HG03280 (cell line): Measurements from ENCODE around the gene SPTBN2.
"Not testable (repeated sequence)": the region's sequence is repeated elsewhere in the genome, so short reads cannot be mapped to it uniquely, and the experiment has no call there.

Source experiments
- ATAC-seq: cut with Tn5 transposase; IDR thresholded peaks from one replicate; pipeline ENCODE4 v1.9.1; 2021; ENCODE audit warnings: mild to moderate bottlenecking, moderate library complexity; ENCODE audit not compliant: unreplicated experiment

SPTBN2 gene

DNA sequence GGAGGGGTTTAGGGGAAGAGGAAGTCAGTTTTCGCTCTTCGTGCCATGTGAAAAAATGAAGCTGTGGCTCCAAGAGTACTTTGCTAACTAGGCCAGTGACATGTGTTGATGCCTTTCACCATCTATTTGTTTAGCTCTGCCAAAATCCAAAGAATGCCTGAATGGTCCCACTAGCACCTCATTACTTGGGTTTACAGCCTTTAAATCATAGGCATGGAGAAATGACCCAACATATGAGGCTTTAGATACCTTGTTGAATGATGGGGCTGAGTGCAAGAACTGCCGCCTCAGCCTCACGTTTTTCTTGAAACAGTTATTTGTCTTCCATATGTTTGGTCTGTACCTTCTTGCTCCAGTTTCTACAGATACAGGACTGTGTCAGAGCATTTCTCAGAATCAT, 82.2 kb downstream of the SPTBN2 start:
- ATAC-seq, result no peak

- ATAC-seq, result no peak
These were observed 85.1 kb downstream of the SPTBN2 start for GRCh38 chr11:66643745-66644437.

DNA sequence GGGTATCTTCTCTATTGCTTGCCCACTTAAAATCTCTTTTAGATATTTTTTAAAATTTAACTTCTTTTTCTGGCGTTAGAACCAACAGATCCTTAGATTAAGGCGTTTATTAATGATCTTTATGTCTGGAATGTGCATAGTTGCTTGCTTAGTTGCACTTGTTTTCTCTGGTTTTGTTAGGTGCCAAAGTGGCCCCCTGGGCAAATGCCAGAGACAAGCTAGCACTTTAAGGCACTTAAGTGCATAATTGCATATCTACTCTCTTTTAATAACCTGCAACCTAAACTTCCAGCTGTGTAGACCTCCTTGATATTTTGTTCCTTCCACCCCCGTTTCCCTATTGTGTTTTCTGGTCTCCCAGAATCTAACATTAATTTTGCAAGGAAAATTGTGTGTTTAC, 87.2 kb downstream of the SPTBN2 start:
- no peak for ATAC-seq

DNA sequence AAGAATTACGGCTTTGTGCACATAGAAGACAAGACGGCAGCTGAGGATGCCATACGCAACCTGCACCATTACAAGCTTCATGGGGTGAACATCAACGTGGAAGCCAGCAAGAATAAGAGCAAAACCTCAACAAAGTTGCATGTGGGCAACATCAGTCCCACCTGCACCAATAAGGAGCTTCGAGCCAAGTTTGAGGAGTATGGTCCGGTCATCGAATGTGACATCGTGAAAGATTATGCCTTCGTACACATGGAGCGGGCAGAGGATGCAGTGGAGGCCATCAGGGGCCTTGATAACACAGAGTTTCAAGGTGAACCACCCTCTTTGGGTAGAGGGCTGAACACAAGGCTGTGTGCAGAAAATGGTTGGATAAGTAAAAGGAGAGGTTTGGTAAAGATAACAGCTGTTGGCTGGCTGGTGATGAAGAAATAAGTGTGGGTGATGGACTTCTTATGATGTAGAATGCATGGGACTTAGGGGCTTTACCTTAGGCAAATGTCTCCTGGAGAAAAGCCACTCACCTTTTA, 89.1 kb downstream of the SPTBN2 start:
- not testable (repeated sequence) for ATAC-seq

- ATAC-seq, result no peak
These were observed 89.8 kb downstream of the SPTBN2 start for GRCh38 chr11:66639066-66639813.

GRCh38 chr11:66638177-66639065, 90.6 kb downstream of the SPTBN2 start, which contains the start of gene RBM4:
Gene RBM4, plus strand, starts transcription at chr11:66638703. Its CDS starts 1,009 bp downstream, at chr11:66639712.
- peak; percentile 94 for ATAC-seq

DNA sequence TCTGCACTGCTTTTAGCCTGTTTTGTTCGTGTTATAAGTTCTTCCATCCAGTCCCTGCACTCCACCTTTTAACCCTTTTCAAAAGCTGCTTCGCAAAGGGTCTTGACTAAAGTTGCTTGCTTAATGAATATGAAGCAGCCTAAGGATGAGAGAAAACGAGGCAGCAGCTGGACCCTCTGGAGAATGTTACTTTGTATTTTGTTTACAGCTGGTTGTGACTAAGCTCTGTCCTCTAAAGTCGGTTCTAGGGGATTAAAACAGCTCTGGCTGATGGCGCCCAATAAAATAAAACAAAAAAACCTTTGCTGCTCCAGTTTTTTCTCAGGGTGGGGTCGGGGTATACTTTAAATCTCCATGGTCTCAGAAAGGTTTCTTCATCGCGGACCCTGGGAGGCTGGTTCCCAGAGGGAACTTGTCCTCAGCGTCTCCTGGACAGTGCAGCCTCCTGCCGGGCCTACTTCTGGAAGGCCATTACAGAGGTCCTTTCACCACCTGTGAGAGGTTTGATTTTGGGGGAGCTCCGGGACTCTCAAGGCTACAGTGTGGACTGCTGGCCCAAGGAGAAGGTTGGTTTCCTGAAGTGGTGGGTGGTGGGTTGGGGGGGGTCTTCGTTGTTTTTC, 91.3 kb downstream of the SPTBN2 start:
- no peak for ATAC-seq

- no peak for ATAC-seq
These were observed 92.6 kb downstream of the SPTBN2 start for GRCh38 chr11:66636411-66636810.
